ENCODE data around the gene FOXN3. TPM values are rescaled to one million over a fixed set of nuclear protein-coding genes. Genes with fewer than 3 reads are reported as not detected.

FOXN3 gene
- total and polyA plus RNA-seq, 2 donors (not counting 3 experiments of a cell fraction or from before 2014, with no cell fraction given), result 16.9 to 41.8 TPM

GRCh38 chr14:89428173-89428523 is 11.1 kb upstream of the FOXN3 start:
- CTCF ChIA-PET, result no interaction called here
- POLR2A ChIA-PET, result no interaction called here
- FAIRE-seq (no peak), DNase-seq (ENCODE audit: low read depth, low spot score) (no peak)
- Histone ChIP-seq H2AFZ (ENCODE audit: low read depth, low read length) (no peak overlapping the region), H4K20me1 (replicated peaks; ENCODE audit: control insufficient read depth, extremely low read depth, insufficient read depth, low read length) (no peaks in the 10 kb centered on the region), H3K9ac (replicated peaks; ENCODE audit: extremely low read depth, insufficient read depth, low read length) (no peak overlapping the region), H3K36me3 (ENCODE audit: control insufficient read depth in 2 of 2, extremely low read depth in 1 of 2, insufficient read depth in 2 of 2, low read length in 2 of 2) (no peaks in the 10 kb centered on the region), H3K4me2 (ENCODE audit: insufficient read depth, low read length) (no peak overlapping the region), H3K27me3 (ENCODE audit: control insufficient read depth in 2 of 2, insufficient read depth in 2 of 2, low read length in 2 of 2) (no peaks in the 10 kb centered on the region), H3K4me1 (ENCODE audit: control insufficient read depth, extremely low read depth, insufficient read depth, low read length) (peaks cover 24% of the 10 kb centered on the region), H3K79me2 (ENCODE audit: control insufficient read depth, insufficient read depth, low read length) (no peaks in the 10 kb centered on the region), H3K4me3 (replicated peaks in 1 of 3; ENCODE audit: insufficient read depth in 1 of 3, low read depth in 1 of 3, low read length in 3 of 3) (no peak overlapping the region), H3K27ac (ENCODE audit: insufficient read depth, low read depth, low read length) (no peak overlapping the region), H3K9me1 (replicated peaks; ENCODE audit: control insufficient read depth, extremely low read depth, insufficient read depth, low read length) (no peaks in the 10 kb centered on the region), H3K9me3 (replicated peaks; ENCODE audit: control insufficient read depth, insufficient read depth, low read length) (no peaks in the 10 kb centered on the region)
- dilution Hi-C loops (cut with MboI; ENCODE audit: extremely low pct_ligation_motif_present, low sequenced_read_pairs), result no loop called here
- intact Hi-C loops (cut with micrococcal nuclease), result loop anchor here (5.0 kb wide), 1 partner anchor 79 kb away; no protein-coding TSS in a partner anchor
- TF ChIP-seq FOS (IDR thresholded peaks at IDR 0.05; ENCODE audit: borderline replicate concordance, insufficient read depth, low read length) (no peak), GATA2 (IDR thresholded peaks at IDR 0.05; ENCODE audit: insufficient read depth, insufficient read length, low read depth, low read length) (no peak), MAX (IDR thresholded peaks at IDR 0.05; ENCODE audit: insufficient read depth, insufficient read length) (no peak), POLR2A (IDR thresholded peaks at IDR 0.05; ENCODE audit: low read depth, low read length) (no peak), JUN (IDR thresholded peaks at IDR 0.05; ENCODE audit: borderline replicate concordance, insufficient read depth, insufficient read length, low read depth) (no peak), POLR2AphosphoS5 (IDR thresholded peaks at IDR 0.05; ENCODE audit: insufficient read depth, low read depth, low read length) (no peak), EZH2 (IDR thresholded peaks at IDR 0.05; ENCODE audit: borderline replicate concordance, low read depth, low read length, severe bottlenecking) (no peak), MYC (IDR thresholded peaks at IDR 0.05; ENCODE audit: low read depth, low read length) (no peak), CTCF (IDR thresholded peaks at IDR 0.05; ENCODE audit: extremely low read depth in 1 of 2, insufficient read depth in 1 of 2, low read depth in 1 of 2, low read length in 2 of 2) (no peak)
- no TSS peak for BruUV-seq (replicated peaks)
